Pulmonary artery endothelial cell (primary cell): ENCODE measurements around the gene SLAMF8. TPM values are rescaled to one million over a fixed set of nuclear protein-coding genes. Genes with fewer than 3 reads are reported as not detected.
A peak's percentile ranks its signal among the peaks of the same experiment; 100 is the strongest.

Experiments
- DNase-seq: peaks from one replicate; pipeline ENCODE4 v3.0.0-alpha.2; 2011; ENCODE audit warnings: low read depth, low spot score
- total RNA-seq: library from RNA; depleted of rRNA; stranded (reverse); fragments of >200 nt; gene quantifications from 2 replicates; pipeline ENCODE4 v1.2.3, GENCODE V29; 2014

The SLAMF8 gene
- total RNA-seq, 1 donor from 2014 or later: not detected

DNA sequence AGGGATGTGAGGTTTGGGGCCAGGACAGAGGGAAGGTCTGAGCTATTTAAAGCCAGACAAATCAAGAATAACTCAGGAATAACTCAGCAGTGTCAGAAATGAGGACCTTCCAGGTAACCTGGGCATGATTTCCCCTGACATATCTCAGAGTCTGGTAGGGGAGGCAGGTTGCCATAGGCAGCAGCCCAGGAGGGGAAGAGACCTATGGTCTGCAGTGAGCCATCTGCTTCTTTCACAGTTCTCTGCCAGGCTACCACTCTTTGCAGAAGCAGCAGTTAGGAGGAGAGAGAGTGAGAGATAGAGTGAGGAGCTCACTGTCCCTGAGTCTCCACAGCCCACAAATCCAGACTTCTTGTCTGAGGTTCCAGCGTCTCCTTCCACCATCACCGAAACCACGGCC is 42.1 kb downstream of the SLAMF8 start:
- no peak for DNase-seq

DNA sequence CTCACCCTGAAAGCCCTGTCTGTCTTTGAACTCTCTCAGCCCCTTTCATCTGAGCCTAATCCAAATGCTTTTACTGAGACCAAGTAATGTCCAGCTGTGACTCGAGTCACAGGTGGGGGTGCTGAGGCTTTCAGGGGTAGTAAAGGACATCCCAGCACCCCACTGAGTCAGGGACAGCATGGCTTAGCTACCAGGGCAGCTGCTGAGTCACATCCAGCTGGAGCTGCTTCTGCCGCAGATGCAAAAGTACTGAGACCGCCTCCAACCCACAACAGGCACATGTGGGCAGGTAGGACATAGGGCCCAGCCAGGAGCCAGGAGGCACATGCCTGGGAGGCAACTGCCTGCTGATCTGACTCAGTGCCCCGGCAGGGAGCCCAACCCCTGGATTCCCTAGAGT is 42.5 kb downstream of the SLAMF8 start:
- no peak for DNase-seq

- DNase-seq: no peak
Measured at GRCh38 chr1:159869607-159870006, 42.9 kb downstream of the SLAMF8 start.

DNA sequence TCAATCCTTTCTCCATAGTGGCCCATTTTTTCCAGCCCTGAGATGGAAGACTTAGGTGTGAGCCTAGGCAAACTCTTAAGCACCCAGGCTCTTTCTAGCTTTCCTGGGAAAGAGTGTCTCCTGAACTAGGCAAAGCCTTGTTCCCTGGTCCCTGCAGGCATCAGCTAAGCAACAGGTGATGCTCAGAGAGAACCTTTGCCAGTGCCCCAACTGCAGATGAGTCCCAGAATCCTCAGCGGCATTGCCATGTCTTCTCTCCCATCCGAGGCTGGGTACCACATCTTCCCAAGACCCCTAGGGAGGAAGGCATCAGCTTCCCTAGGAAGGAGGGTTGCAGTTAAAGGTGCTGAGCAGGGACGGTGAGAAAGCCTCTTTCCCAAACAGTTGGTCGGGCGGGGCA is 44.0 kb downstream of the SLAMF8 start:
- DNase-seq: no peak

DNA sequence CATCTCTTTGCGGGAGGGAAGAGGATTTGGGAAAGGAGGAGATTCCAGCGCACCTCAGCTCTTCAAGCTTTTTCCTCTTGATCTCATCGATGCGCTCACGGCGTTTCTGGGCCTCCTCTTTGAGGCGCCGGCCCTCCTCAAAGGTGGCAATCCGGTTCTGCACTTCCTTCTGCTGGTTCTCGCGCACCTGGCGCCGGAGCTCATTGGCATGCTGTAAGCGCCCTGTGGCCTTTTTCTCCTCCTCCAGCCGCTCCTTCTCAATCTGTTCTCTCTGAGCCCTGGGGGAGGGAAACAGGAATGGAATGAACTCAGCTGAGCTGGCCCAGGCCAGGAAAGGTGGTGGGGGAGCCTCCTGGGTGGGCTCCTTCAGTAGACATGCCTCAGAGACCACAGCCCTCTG is 46.2 kb downstream of the SLAMF8 start:
- no peak for DNase-seq

DNA sequence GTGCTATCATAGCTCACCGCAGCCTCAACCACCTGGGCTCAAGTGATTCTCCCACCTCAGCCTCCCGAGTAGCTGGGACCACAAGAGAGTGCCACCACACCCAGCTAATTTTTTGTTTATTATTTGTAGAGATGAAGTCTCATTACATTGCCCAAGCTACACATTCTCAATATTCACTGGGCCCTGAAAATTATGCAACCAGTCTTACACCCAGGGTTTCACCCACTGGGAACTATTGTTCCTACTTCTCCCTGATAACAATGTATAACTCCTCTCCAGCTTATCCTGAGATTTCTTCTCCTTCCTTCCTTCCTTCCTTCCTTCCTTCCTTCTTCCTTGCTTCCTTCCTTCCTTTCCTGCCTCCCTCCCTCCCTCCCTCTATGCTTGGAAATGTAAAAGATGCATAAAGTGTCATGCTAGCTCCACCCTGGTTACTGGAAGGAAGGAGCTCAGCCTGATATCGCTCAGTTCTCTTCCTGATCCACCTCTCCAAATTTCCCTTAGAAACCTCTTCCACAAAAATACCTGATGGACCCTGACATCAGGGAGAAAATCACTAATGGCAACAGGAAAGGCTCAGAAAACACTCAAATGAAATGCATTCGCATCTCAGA is 47.0 kb downstream of the SLAMF8 start:
- DNase-seq: no peak

DNA sequence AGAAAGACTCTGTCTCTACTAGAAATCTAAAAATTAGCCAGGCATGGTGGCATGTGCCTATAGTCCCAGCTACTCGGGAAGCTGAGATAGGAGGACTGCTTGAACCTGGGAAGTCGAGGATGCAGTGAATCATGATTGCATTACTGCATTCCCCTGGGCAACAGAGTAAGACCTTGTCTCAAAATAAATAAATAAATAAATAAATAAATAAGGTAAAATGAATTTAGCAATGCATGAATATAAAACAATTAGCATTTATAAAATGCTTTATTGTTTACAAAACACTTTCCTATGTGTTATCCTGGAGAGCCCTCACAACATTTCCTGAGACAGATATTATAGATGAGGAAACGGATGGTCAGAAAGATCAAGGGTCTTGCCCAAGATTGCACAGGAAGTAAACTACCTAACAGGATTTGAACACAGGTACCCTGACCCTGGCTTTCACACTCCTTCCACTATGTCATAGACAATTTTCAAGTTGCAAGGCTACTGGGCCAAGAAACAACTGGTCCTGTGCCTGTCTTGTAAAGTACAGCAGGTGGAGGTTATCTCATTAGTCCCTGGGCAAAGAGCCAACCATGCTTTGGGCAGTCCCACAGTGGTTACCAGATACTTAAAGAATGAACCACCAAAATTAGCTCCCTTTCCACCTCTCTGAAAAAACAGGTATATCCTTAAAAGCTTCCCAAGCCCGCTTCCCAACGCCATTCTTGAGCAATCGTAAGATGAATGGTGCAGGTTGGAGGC is 51.2 kb downstream of the SLAMF8 start:
- no peak for DNase-seq

GRCh38 chr1:159879136-159879535 is 52.5 kb downstream of the SLAMF8 start:
- no peak for DNase-seq

DNA sequence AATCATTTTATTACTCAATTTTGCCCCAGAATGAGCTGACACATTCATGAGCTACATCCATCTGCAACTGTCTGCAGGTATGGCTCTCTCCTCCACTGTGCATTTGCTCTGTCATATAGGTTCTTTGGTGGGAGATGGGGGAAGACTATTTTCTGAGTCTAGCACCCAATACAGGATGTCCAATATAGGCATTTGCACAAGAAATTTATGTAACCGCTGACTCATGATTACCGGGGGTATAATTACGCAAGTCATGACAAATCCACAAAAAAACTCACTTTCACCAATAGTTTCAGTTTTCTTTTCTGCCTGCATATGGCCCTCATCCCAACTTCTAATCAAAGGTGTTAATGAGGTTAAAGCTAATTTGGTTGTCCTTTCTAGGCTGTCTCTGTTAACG is 53.3 kb downstream of the SLAMF8 start:
- no peak for DNase-seq

GRCh38 chr1:159880430-159880829 is 53.8 kb downstream of the SLAMF8 start:
- no peak for DNase-seq

GRCh38 chr1:159881622-159882526 is 55.2 kb downstream of the SLAMF8 start:
- DNase-seq: peak; percentile 85

- DNase-seq: no peak
Measured at GRCh38 chr1:159882527-159882862, 55.8 kb downstream of the SLAMF8 start.

- no peak for DNase-seq
Measured at GRCh38 chr1:159883134-159883533, 56.5 kb downstream of the SLAMF8 start.

GRCh38 chr1:159884296-159884695 is 57.6 kb downstream of the SLAMF8 start:
- no peak for DNase-seq

Other genes with a start within 250 kb of the SLAMF8 start
- not detected in 2 replicates for gene APCS, start 239.0 kb upstream of the SLAMF8 start, total RNA-seq
- 0.07 TPM in 1 of 2 replicates, not detected in the other for gene CRP, start 112.3 kb upstream of the SLAMF8 start, total RNA-seq
- 59.7 and 181 TPM in 2 replicates for gene DUSP23, start 45.9 kb upstream of the SLAMF8 start, total RNA-seq
- gene FCRL6, start 24.5 kb upstream of the SLAMF8 start, total RNA-seq: 0.07 TPM in 1 of 2 replicates, not detected in the other
- gene VSIG8, start 35.8 kb downstream of the SLAMF8 start, total RNA-seq: not detected in 2 replicates
- 0.32 and 1.4 TPM in 2 replicates for gene CFAP45, start 73.3 kb downstream of the SLAMF8 start, total RNA-seq
- 487 and 627 TPM in 2 replicates for gene TAGLN2, start 98.6 kb downstream of the SLAMF8 start, total RNA-seq
- gene IGSF9, start 118.7 kb downstream of the SLAMF8 start, total RNA-seq: 0.04 TPM in 1 of 2 replicates, not detected in the other
- gene SLAMF9, start 127.4 kb downstream of the SLAMF8 start, total RNA-seq: not detected in 2 replicates
- 3.7 and 4.4 TPM in 2 replicates for gene PIGM, start 205.1 kb downstream of the SLAMF8 start, total RNA-seq
- gene KCNJ10, start 243.3 kb downstream of the SLAMF8 start, total RNA-seq: not detected in 2 replicates